Glomerular visceral epithelial cell (primary cell): ENCODE data around the gene SIK2.
A peak's percentile ranks its signal among the peaks of the same experiment; 100 is the strongest.
"Not testable (repeated sequence)": the region's sequence is repeated elsewhere in the genome, so short reads cannot be mapped to it uniquely, and the experiment has no call there.

Source experiments
- DNase-seq: peaks from one replicate; pipeline ENCODE4 v3.0.0-alpha.2; 2016; ENCODE audit errors: extremely low spot score

The SIK2 gene

GRCh38 chr11:111658493-111658892 is 56.2 kb downstream of the SIK2 start:
- DNase-seq = not testable (repeated sequence)

- no peak for DNase-seq
These were observed 57.2 kb downstream of the SIK2 start for GRCh38 chr11:111659201-111660115.

GRCh38 chr11:111660822-111661221 is 58.6 kb downstream of the SIK2 start:
- no peak for DNase-seq

GRCh38 chr11:111663820-111664219 is 61.6 kb downstream of the SIK2 start:
- peak; percentile 15 for DNase-seq

- peak; percentile 32 for DNase-seq
These were observed 63.5 kb downstream of the SIK2 start for GRCh38 chr11:111665777-111666176.

GRCh38 chr11:111668980-111669379 is 66.7 kb downstream of the SIK2 start:
- DNase-seq = no peak

GRCh38 chr11:111671383-111671782 is 69.1 kb downstream of the SIK2 start:
- DNase-seq = no peak

GRCh38 chr11:111672949-111673348 is 70.7 kb downstream of the SIK2 start:
- no peak for DNase-seq

- DNase-seq = no peak
These were observed 72.7 kb downstream of the SIK2 start for GRCh38 chr11:111674941-111675340.

GRCh38 chr11:111675891-111676290 is 73.6 kb downstream of the SIK2 start:
- DNase-seq = no peak

- DNase-seq = peak; percentile 13
These were observed 74.8 kb downstream of the SIK2 start for GRCh38 chr11:111676878-111677585.

- DNase-seq = no peak
These were observed 78.4 kb downstream of the SIK2 start for GRCh38 chr11:111680486-111681175.

GRCh38 chr11:111683806-111684205 is 81.6 kb downstream of the SIK2 start:
- no peak for DNase-seq

GRCh38 chr11:111684251-111684650 is 82.0 kb downstream of the SIK2 start:
- no peak for DNase-seq

GRCh38 chr11:111688013-111688412 is 85.8 kb downstream of the SIK2 start:
- DNase-seq = no peak

- no peak for DNase-seq
These were observed 88.9 kb downstream of the SIK2 start for GRCh38 chr11:111691176-111691575.

GRCh38 chr11:111691741-111692140 is 89.5 kb downstream of the SIK2 start:
- DNase-seq = no peak

GRCh38 chr11:111693224-111693937 is 91.1 kb downstream of the SIK2 start:
- no peak for DNase-seq

GRCh38 chr11:111694851-111695250 is 92.6 kb downstream of the SIK2 start:
- DNase-seq = peak; percentile 61

GRCh38 chr11:111696556-111696955 is 94.3 kb downstream of the SIK2 start:
- no peak for DNase-seq

- peak; percentile 13 for DNase-seq
These were observed 95.7 kb downstream of the SIK2 start for GRCh38 chr11:111697933-111698371.
